C4-2B (cell line): ENCODE results near the gene SLC27A2.

Source experiments
- CTCF ChIP-seq: fragments of 450-650 bp; conservative IDR thresholded peaks from 2 replicates; pipeline ENCODE4 v1.5.1; 2017; ENCODE audit warnings: mild to moderate bottlenecking
- ZFX ChIP-seq: fragments of 450-650 bp; IDR thresholded peaks from 2 replicates; pipeline ENCODE4 v1.6.1; 2017

DNA sequence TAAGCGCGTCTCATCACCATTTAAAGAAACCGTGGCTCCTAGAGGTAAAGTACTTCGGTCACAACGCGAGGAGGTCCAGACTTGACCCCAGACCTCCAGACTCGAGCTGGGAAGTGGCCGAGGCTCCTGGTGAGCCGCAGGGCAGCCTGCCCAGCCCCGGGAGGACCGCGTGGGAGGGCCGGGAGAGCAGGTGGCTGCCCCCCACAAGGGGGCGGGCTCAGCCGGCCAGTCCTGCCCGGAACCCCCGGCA lies at the start of gene SLC27A2:
- TF ChIP-seq CTCF (peak; percentile 75), ZFX (no peak)
